ENCODE measurements around the gene CLSTN1. TPM values are rescaled to one million over a fixed set of nuclear protein-coding genes. Genes with fewer than 3 reads are reported as not detected.

CLSTN1 gene
- total and polyA plus RNA-seq, 2 of the 8 experiments (the other 6 are each of a cell fraction or from before 2014, with no cell fraction given): 34.2 to 97.4 TPM

DNA sequence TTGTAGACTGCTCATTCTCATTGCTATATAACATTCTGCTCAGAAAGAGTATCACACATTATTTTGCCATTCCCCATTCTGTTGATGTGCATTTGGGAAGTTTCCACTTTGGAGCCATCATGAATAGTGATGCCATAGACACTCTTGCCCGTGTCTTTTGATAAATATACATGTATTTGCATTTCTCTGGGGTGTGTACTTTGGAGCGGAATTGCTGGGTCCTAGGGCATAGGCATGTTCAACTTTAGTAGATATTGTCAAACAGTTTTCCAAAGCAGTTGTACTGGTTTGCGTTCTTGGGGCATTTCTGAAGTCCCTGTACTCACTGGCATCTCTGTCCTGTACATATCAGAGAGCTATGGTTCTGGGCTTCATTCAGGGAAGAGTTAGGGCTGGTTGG lies 120.1 kb downstream of the CLSTN1 start:
- H4K20me1 ChIP-seq (replicated peaks in 1 of 2; ENCODE audit: control insufficient read depth in 1 of 2, insufficient read depth in 2 of 2, low read length in 2 of 2): no peaks in the 10 kb centered on the region
- H3K36me3 ChIP-seq (ENCODE audit: control insufficient read depth in 2 of 4, insufficient read depth in 4 of 4, low read length in 3 of 4): no peaks in the 10 kb centered on the region
- 86% methylated on average over 3 of the region's 3 CpGs; no CpG with 5 or more reads in 1 of the 2 experiments for WGBS, 2 experiments (ENCODE audit: extremely low coverage in 1 of 2, insufficient coverage in 1 of 2, insufficient read length in 1 of 2, insufficient replicate concordance in 2 of 2, low coverage in 1 of 2, low lambda C conversion rate in 2 of 2, missing lambda C conversion rate in 1 of 2)
- POLR2A ChIA-PET (ENCODE audit: partially characterized antibody): interaction anchor here (1.5 to 1.9 kb wide), 3 partner anchors 11 to 16 kb away, joined by 3 to 13 read pairs (median 4); no protein-coding TSS in a partner anchor
- no peak overlapping the region for H3K4ac ChIP-seq (replicated peaks; ENCODE audit: insufficient read length, low read depth, low read length)
- no peak overlapping the region for H3K23ac ChIP-seq (ENCODE audit: insufficient read length)
- no peak overlapping the region for H2AK5ac ChIP-seq (ENCODE audit: low read depth, low read length)
- H3K79me1 ChIP-seq (ENCODE audit: low read depth, low read length): no peaks in the 10 kb centered on the region; the same call in 1 of the 2 replicates
- no peak overlapping the region for H2BK20ac ChIP-seq (ENCODE audit: low read length)
- no peak overlapping the region for H3K14ac ChIP-seq (ENCODE audit: insufficient read length)
- FAIRE-seq: no peak
- no peak overlapping the region for H3K18ac ChIP-seq (ENCODE audit: extremely low read depth, low read length)
- H4K5ac ChIP-seq (ENCODE audit: insufficient read length, low read depth, low read length): no peak overlapping the region
- H2BK15ac ChIP-seq (ENCODE audit: low read length): no peak overlapping the region
- no peak overlapping the region for H4K8ac ChIP-seq (ENCODE audit: extremely low read depth, insufficient read depth, low read length)
- no peaks in the 10 kb centered on the region; a peak in 1 of 4 replicates for H3K79me2 ChIP-seq (ENCODE audit: control insufficient read depth in 1 of 2, insufficient read depth in 2 of 2, low read length in 2 of 2)
- H4K91ac ChIP-seq (replicated peaks; ENCODE audit: insufficient read length, low read length): no peak overlapping the region
- H3K23me2 ChIP-seq (ENCODE audit: low read depth, low read length): no peaks in the 10 kb centered on the region
- H3K9ac ChIP-seq (replicated peaks in 1 of 4; ENCODE audit: extremely low read depth in 1 of 4, low read depth in 3 of 4, low read length in 3 of 4): no peak overlapping the region
- H2AFZ ChIP-seq (ENCODE audit: low read length): no peak overlapping the region
- no peak for TF ChIP-seq HDAC2 (IDR thresholded peaks at IDR 0.05; ENCODE audit: borderline replicate concordance in 1 of 2, low read depth in 2 of 2, low read length in 2 of 2)
- no peak for TF ChIP-seq TAF1 (IDR thresholded peaks at IDR 0.05; ENCODE audit: low read depth, low read length)
- no peak for TF ChIP-seq YY1 (IDR thresholded peaks at IDR 0.05; ENCODE audit: low read depth, low read length)
- no peak for TF ChIP-seq GABPA (IDR thresholded peaks at IDR 0.05; ENCODE audit: borderline replicate concordance, insufficient read depth, low read length)
- TF ChIP-seq CEBPB (IDR thresholded peaks at IDR 0.05; ENCODE audit: low read depth, low read length): no peak
- peaks cover 0 to 2% (median 0%) of the 10 kb centered on the region in 4 experiments; a peak in 1 of 7 replicates for H3K4me1 ChIP-seq (replicated peaks in 1 of 4; ENCODE audit: control insufficient read depth in 3 of 4, insufficient read depth in 4 of 4, low read length in 3 of 4)
- DNase-seq (ENCODE audit: low read depth in 1 of 2, low spot score in 2 of 2): no peak
- CTCF ChIA-PET (ENCODE audit: partially characterized antibody): interaction anchor here (1.0 to 5.3 kb wide), 12 partner anchors 8 to 87 kb away, joined by 3 to 54 read pairs (median 7); no protein-coding TSS in a partner anchor
- H3K4me2 ChIP-seq (ENCODE audit: insufficient read depth in 1 of 2, low read depth in 2 of 2, low read length in 2 of 2): no peak overlapping the region
- no peak overlapping the region for H3K4me3 ChIP-seq (ENCODE audit: extremely low read depth in 1 of 4, insufficient read depth in 2 of 4, low read depth in 3 of 4, low read length in 4 of 4)
- H3K56ac ChIP-seq (replicated peaks; ENCODE audit: insufficient read length, low read depth, low read length): no peak overlapping the region
- H3K27me3 ChIP-seq (replicated peaks in 1 of 4; ENCODE audit: control insufficient read depth in 3 of 4, extremely low read depth in 1 of 4, insufficient read depth in 3 of 4, low read length in 3 of 4): no peaks in the 10 kb centered on the region
- H2BK5ac ChIP-seq (ENCODE audit: low read depth, low read length): no peak overlapping the region
- no peak overlapping the region for H2BK12ac ChIP-seq (ENCODE audit: low read depth, low read length)
- no peaks in the 10 kb centered on the region for H3K9me3 ChIP-seq (ENCODE audit: insufficient read depth in 2 of 2, low read depth in 1 of 2, low read length in 1 of 2)
- no peak overlapping the region for H2BK120ac ChIP-seq (replicated peaks; ENCODE audit: low read depth, low read length)
- no peak overlapping the region for H3K27ac ChIP-seq (ENCODE audit: low read depth, low read length)

Measured in H1 (cell line).